GM23248 (cell line): ENCODE results near the gene FGF22.

Experiments used
- EZH2 ChIP-seq: fragments of 200-600 bp; sonication (generic); IDR thresholded peaks from 2 replicates; pipeline ENCODE4 v1.6.1; 2018; ENCODE audit warnings: antibody characterized with exemption, mild to moderate bottlenecking; ENCODE audit not compliant: insufficient read depth, poor library complexity, severe bottlenecking
- EZH2phosphoT487 ChIP-seq: fragments of 200-600 bp; sonication (generic); IDR thresholded peaks from 2 replicates; pipeline ENCODE4 v1.6.1; 2018; ENCODE audit warnings: antibody characterized with exemption, moderate library complexity, mild to moderate bottlenecking, low read depth; ENCODE audit not compliant: insufficient read depth

DNA sequence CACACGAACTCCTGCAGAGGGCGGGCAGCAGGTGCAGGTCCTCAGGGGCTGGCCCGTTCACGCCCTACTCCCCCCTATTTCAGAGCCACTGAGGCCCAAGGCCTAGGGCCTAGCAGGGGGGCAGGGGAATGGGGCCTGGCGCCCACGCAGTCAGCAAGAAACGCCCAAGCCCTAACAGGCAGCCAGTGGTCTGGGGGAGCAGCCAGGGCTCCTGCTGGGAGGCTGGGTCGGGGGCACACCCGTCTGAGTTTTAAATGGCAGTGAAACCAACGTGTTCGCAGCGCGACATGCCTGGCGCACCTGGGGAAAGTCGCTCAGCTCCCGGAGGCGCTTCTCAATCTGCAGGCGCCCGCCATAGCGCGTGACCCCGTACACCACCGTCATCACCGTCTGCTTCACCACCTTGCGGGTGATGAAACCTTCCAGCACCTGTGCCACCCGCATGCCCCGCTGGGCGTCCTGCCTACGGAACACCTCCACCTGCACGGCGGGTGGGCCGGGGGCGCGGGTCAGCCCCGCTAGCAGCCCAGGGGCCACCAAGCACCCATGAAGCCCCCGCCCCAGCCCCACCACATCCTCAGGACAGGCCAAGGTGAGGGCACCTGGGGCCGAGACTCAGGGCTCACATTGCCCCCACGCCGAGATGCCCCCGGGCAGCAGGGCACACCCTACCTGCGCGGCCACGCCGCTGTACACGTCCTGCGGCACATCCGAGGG lies 20.2 kb upstream of the FGF22 start:
- TF ChIP-seq EZH2 (no peak), EZH2phosphoT487 (no peak)
